Measurements from ENCODE around the gene ARHGDIG.

DNA sequence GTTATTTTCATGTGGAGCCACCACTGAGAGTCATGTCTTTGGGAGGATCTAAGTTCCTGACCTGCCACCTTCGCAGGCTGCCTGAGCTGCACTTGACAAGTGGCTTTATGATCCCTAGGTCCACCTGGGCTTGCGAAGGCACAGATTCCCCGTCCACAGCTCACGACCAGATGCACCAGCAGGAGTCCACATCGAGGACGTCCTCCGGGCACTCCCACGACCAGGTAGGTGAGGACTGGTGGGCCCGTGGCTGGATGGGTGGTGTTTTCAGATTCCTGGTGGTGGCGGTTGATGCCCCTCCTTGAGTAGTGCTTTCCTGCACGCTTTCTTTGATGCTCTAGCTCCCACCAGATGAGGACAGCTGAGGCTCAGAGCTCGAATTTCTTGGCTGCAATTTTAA, 31.0 kb upstream of the ARHGDIG start:
- TF ChIP-seq POLR2A (IDR thresholded peaks at IDR 0.05) (no peak), CTCF (IDR thresholded peaks at IDR 0.05) (no peak), EP300 (IDR thresholded peaks at IDR 0.05) (no peak)
